Upper lobe of left lung (tissue), 6 donors: ENCODE data around the gene OR5W2. TPM values are rescaled to one million over a fixed set of nuclear protein-coding genes. Genes with fewer than 3 reads are reported as not detected.

ENCODE experiments used
- small RNA-seq, 4 donors: library from RNA; depleted of rRNA; stranded (forward); fragments of <200 nt; gene quantifications; one replicate each; pipeline ENCODE3, GENCODE V24; 2016
- total RNA-seq, 6 donors: library from RNA; depleted of rRNA in 4 of 6; stranded (reverse); fragments of >200 nt in 4 of 6; gene quantifications; one replicate each; pipeline versions ENCODE4 v1.1.0 to v1.2.1, GENCODE V29; 2016 to 2021
- donor health status: DM: no; HTN: no; CAD: no; lungs with moderate emphysema.
- donor health status: DM: no; HTN: yes; CAD: no; lungs with severe emphysema.

The OR5W2 gene
- total RNA-seq, 6 donors from 2014 or later = not detected

Small RNA genes lying within 50 kb of the gene (small RNA-seq; reads per million reads assigned to genes)
- gene AC036111.3 = 0 reads per million in 4 donors

Other genes starting within 250 kb of the OR5W2 start
- gene OR5D13, start 141.1 kb downstream of the OR5W2 start, total RNA-seq = not detected
- not detected for gene OR5D14, start 119.0 kb downstream of the OR5W2 start, total RNA-seq
- not detected for gene OR5L1, start 103.2 kb downstream of the OR5W2 start, total RNA-seq
- not detected for gene OR5D18, start 95.0 kb downstream of the OR5W2 start, total RNA-seq
- gene OR5L2, start 87.4 kb downstream of the OR5W2 start, total RNA-seq = not detected
- not detected for gene OR5D16, start 75.8 kb downstream of the OR5W2 start, total RNA-seq
- not detected for gene TRIM51, start 31.3 kb downstream of the OR5W2 start, total RNA-seq
- gene OR5I1, start 21.8 kb upstream of the OR5W2 start, total RNA-seq = not detected
- gene OR10AG1, start 55.4 kb upstream of the OR5W2 start, total RNA-seq = not detected
- gene OR5F1, start 80.0 kb upstream of the OR5W2 start, total RNA-seq = not detected
- gene OR5AS1, start 113.1 kb upstream of the OR5W2 start, total RNA-seq = not detected
- not detected for gene OR8I2, start 178.7 kb upstream of the OR5W2 start, total RNA-seq
- not detected for gene OR8H2, start 189.1 kb upstream of the OR5W2 start, total RNA-seq
- gene OR8H3, start 207.8 kb upstream of the OR5W2 start, total RNA-seq = not detected
- not detected for gene OR8J3, start 225.6 kb upstream of the OR5W2 start, total RNA-seq
- not detected for gene OR8K5, start 245.7 kb upstream of the OR5W2 start, total RNA-seq